Endothelial cell of umbilical vein (primary cell): Measurements from ENCODE around the gene TRERF1. TPM values are rescaled to one million over a fixed set of nuclear protein-coding genes. Genes with fewer than 3 reads are reported as not detected.

Experiments
- BruUV-seq: library from RNA; stranded (reverse); fragments of 400-500 nt; replicated peaks from 2 replicates; lab custom pipeline; 2021; lab: Mats Ljungman, UMichigan
- CTCF ChIA-PET: fragments of 300-600, 350-600 bp; sonication (Branson Sonifier 250); formaldehyde crosslinking; loops from one replicate; lab custom pipeline; 2021; ENCODE audit warnings: antibody characterized with exemption, inconsistent platforms; lab: Charles Lee
- POLR2A ChIA-PET: fragments of 300-600, 350-600 bp; sonication (Branson Sonifier 250); formaldehyde crosslinking; loops from one replicate; lab custom pipeline; 2021; ENCODE audit warnings: antibody characterized with exemption, inconsistent platforms; lab: Charles Lee
- DNase-seq: peaks from one replicate; pipeline ENCODE4 v3.0.0-alpha.2; 2011; ENCODE audit warnings: low read depth, low spot score
- FAIRE-seq: peaks from 2 replicates; lab custom pipeline; 2011; peaks lifted over from hg19 to GRCh38; lab: Jason Lieb, UNC
- H2AFZ ChIP-seq: 2 replicates; pipeline ENCODE4 v1.6.0; 2012; ENCODE audit warnings: low read depth, low read length, control low read depth, inconsistent platforms
- H3K27ac ChIP-seq: 2 replicates; pipeline ENCODE4 v1.5.1; 2011; ENCODE audit warnings: low read depth, mild to moderate bottlenecking, control low read depth, low read length, moderate library complexity; ENCODE audit not compliant: insufficient read depth
- H3K27me3 ChIP-seq, 2 experiments: 2 replicates each; pipeline versions ENCODE4 v1.6.0 to v1.6.1; 2011; ENCODE audit warnings: low read length in 2 of 2, mixed read lengths in 1 of 2; ENCODE audit not compliant: control insufficient read depth in 2 of 2, insufficient read depth in 2 of 2
- H3K36me3 ChIP-seq, 2 experiments: 2 replicates in 1 of 2; 3 replicates in 1 of 2; pipeline ENCODE4 v1.5.1; 2011; ENCODE audit warnings: low read length in 2 of 2, mild to moderate bottlenecking in 1 of 2, moderate library complexity in 1 of 2; ENCODE audit not compliant: control insufficient read depth in 2 of 2, insufficient read depth in 2 of 2; ENCODE audit errors: extremely low read depth in 1 of 2
- H3K4me1 ChIP-seq: 3 replicates; pipeline ENCODE4 v1.5.1; 2011; ENCODE audit warnings: mild to moderate bottlenecking, low read length; ENCODE audit not compliant: control insufficient read depth, insufficient read depth; ENCODE audit errors: extremely low read depth
- H3K4me2 ChIP-seq: 2 replicates; pipeline ENCODE4 v1.6.1; 2011; ENCODE audit warnings: low read length, control low read depth, mixed read lengths; ENCODE audit not compliant: insufficient read depth
- H3K4me3 ChIP-seq, 3 experiments: fragments of 200-600 bp in 1 of 3; sonication (generic), shearing (Covaris generic) in 1 of 3; replicated peaks in 1 of 3; 2 replicates each; pipeline ENCODE4 v1.5.1; 2011 to 2016; ENCODE audit warnings: control low read depth in 3 of 3, low read length in 3 of 3, mild to moderate bottlenecking in 2 of 3, inconsistent platforms in 1 of 3, low read depth in 1 of 3, moderate library complexity in 1 of 3; ENCODE audit not compliant: insufficient read depth in 1 of 3
- H3K79me2 ChIP-seq: 2 replicates; pipeline ENCODE4 v1.6.0; 2012; ENCODE audit warnings: low read length, inconsistent platforms; ENCODE audit not compliant: control insufficient read depth, insufficient read depth
- H3K9ac ChIP-seq: replicated peaks from 2 replicates; pipeline ENCODE3; 2011; ENCODE audit warnings: low read length, control low read depth; ENCODE audit not compliant: insufficient read depth; ENCODE audit errors: extremely low read depth
- H3K9me1 ChIP-seq: replicated peaks from 3 replicates; pipeline ENCODE4 v1.6.0; 2011; ENCODE audit warnings: mild to moderate bottlenecking, low read length; ENCODE audit not compliant: control insufficient read depth, insufficient read depth; ENCODE audit errors: extremely low read depth
- H3K9me3 ChIP-seq: replicated peaks from 2 replicates; pipeline ENCODE4 v1.5.1; 2012; ENCODE audit warnings: low read length, inconsistent platforms; ENCODE audit not compliant: control insufficient read depth, insufficient read depth
- H4K20me1 ChIP-seq: replicated peaks from 2 replicates; pipeline ENCODE3; 2011; ENCODE audit warnings: mild to moderate bottlenecking, low read length; ENCODE audit not compliant: control insufficient read depth, insufficient read depth; ENCODE audit errors: extremely low read depth
- CTCF ChIP-seq, 2 donors: IDR thresholded peaks; 1 replicate in 1 of 2; 2 replicates in 1 of 2; pipeline ENCODE4 v1.5.1; 2011; ENCODE audit warnings: low read length in 2 of 2, mild to moderate bottlenecking in 2 of 2, moderate library complexity in 2 of 2, control low read depth in 1 of 2, inconsistent platforms in 1 of 2, low read depth in 1 of 2; ENCODE audit not compliant: insufficient read depth in 1 of 2; ENCODE audit errors: extremely low read depth in 1 of 2
- EZH2 ChIP-seq: IDR thresholded peaks from 2 replicates; pipeline ENCODE4 v1.6.1; 2012; ENCODE audit warnings: borderline replicate concordance, low read depth, mild to moderate bottlenecking, moderate library complexity, low read length, inconsistent platforms; ENCODE audit not compliant: severe bottlenecking
- FOS ChIP-seq: IDR thresholded peaks from 2 replicates; pipeline ENCODE4 v1.6.1; 2011; ENCODE audit warnings: mild to moderate bottlenecking, low read length, moderate library complexity, borderline replicate concordance; ENCODE audit not compliant: insufficient read depth
- GATA2 ChIP-seq: IDR thresholded peaks from 2 replicates; pipeline ENCODE4 v1.7.0; 2011; ENCODE audit warnings: low read depth, mild to moderate bottlenecking, moderate library complexity, mixed read lengths, low read length; ENCODE audit not compliant: insufficient read length, insufficient read depth
- JUN ChIP-seq: IDR thresholded peaks from 2 replicates; pipeline ENCODE4 v1.6.1; 2011; ENCODE audit warnings: borderline replicate concordance, low read depth; ENCODE audit not compliant: insufficient read length, insufficient read depth
- MYC ChIP-seq: IDR thresholded peaks from one replicate; pipeline ENCODE4 v1.6.1; 2011; ENCODE audit warnings: mild to moderate bottlenecking, low read depth, low read length
- POLR2A ChIP-seq: IDR thresholded peaks from 2 replicates; pipeline ENCODE4 v1.6.1; 2012; ENCODE audit warnings: low read depth, mild to moderate bottlenecking, control low read depth, low read length
- POLR2AphosphoS5 ChIP-seq: IDR thresholded peaks from 2 replicates; pipeline ENCODE4 v1.6.1; 2012; ENCODE audit warnings: low read depth, mild to moderate bottlenecking, control low read depth, low read length, moderate library complexity; ENCODE audit not compliant: insufficient read depth
- dilution Hi-C: fragments of 300-500 bp; cut with MboI; formaldehyde crosslinking; loops from one replicate; pipeline ENCODE4 v1.15.0; 2019; ENCODE audit warnings: low sequenced_read_pairs; ENCODE audit not compliant: extremely low pct_ligation_motif_present
- intact Hi-C: fragments of 100-400 bp; cut with micrococcal nuclease; formaldehyde crosslinking; loops from one replicate; pipeline ENCODE4 v1.10.0; 2022
- polyA plus RNA-seq, 4 experiments: library from polyadenylated mRNA; depleted of rRNA in 3 of 4; stranded (reverse) in 3 of 4; unstranded in 1 of 4; fragments of >200 nt; gene quantifications; 2 replicates each; pipeline versions ENCODE4 v1.2.1 to v1.2.3, GENCODE V29; 2011 to 2012; ENCODE audit warnings: missing spikeins in 1 of 4
- total RNA-seq: library from RNA; stranded (reverse); gene quantifications from 2 replicates; pipeline ENCODE4 v1.2.3, GENCODE V29; 2021
- TF ChIP-seq, protein P1 (sequence below): IDR thresholded peaks from 2 replicates; pipeline ENCODE4 v1.6.1; 2011; ENCODE audit not compliant: insufficient read depth, insufficient read length

Gene TRERF1
- total and polyA plus RNA-seq, 2 donors (not counting 3 experiments of a cell fraction or from before 2014, with no cell fraction given), result 0.73 to 5.5 TPM

DNA sequence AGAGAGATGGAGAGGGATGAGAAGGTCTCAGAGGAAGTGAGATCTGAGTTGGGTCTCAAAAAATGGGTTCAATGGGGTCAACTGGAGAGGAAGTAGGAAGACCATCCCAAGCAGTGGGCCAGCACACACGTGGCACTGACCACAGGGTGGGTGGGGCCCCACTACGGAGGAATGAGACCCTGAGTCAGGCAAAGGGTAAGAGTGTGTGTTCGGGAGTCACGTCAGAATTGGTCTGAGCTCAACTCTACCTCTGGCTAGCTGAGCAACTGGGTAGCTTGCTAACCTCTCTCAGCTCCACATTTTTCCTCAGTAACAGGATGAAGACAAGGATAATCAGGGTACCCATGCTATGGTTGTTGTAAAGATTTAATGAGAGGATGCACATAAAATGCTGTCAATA is 79.0 kb downstream of the TRERF1 start:
- no peaks in the 10 kb centered on the region for H3K9me3 ChIP-seq
- H3K9me1 ChIP-seq, result no peaks in the 10 kb centered on the region
- intact Hi-C loops, result no loop called here
- H3K36me3 ChIP-seq, result no peaks in the 10 kb centered on the region
- no peaks in the 10 kb centered on the region for H3K4me1 ChIP-seq
- no peak for FAIRE-seq
- ChIA-PET CTCF (interaction anchor here (1.2 to 1.6 kb wide), 3 partner anchors 12 to 175 kb away, joined by 3 to 4 read pairs (median 4); no protein-coding TSS in a partner anchor), POLR2A (no interaction called here)
- no peak overlapping the region for H3K9ac ChIP-seq
- TF ChIP-seq JUN, result no peak
- TF ChIP-seq MYC, result no peak
- TF ChIP-seq, protein P1, sequence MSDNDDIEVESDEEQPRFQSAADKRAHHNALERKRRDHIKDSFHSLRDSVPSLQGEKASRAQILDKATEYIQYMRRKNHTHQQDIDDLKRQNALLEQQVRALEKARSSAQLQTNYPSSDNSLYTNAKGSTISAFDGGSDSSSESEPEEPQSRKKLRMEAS, result no peak
- no peak for TF ChIP-seq EZH2
- TF ChIP-seq POLR2AphosphoS5, result no peak
- no peak for TF ChIP-seq GATA2
- TF ChIP-seq POLR2A, result no peak
- no peak for TF ChIP-seq CTCF (IDR thresholded peaks at IDR 0.05; ENCODE audit: extremely low read depth in 1 of 2, insufficient read depth in 1 of 2, low read depth in 1 of 2, low read length in 2 of 2)
- TF ChIP-seq FOS, result no peak
- no peaks in the 10 kb centered on the region for H4K20me1 ChIP-seq
- no peak overlapping the region for H3K4me3 ChIP-seq
- no TSS peak for BruUV-seq
- no peak overlapping the region for H2AFZ ChIP-seq
- no peaks in the 10 kb centered on the region for H3K79me2 ChIP-seq
- dilution Hi-C loops, result no loop called here
- no peak overlapping the region for H3K27ac ChIP-seq
- no peak overlapping the region for H3K4me2 ChIP-seq
- H3K27me3 ChIP-seq, result no peaks in the 10 kb centered on the region
- no peak for DNase-seq
